ENCODE results near the gene ALOX12. TPM values are rescaled to one million over a fixed set of nuclear protein-coding genes. Genes with fewer than 3 reads are reported as not detected.

ALOX12 gene
- total RNA-seq, 1 experiment from 2014 or later: not detected

DNA sequence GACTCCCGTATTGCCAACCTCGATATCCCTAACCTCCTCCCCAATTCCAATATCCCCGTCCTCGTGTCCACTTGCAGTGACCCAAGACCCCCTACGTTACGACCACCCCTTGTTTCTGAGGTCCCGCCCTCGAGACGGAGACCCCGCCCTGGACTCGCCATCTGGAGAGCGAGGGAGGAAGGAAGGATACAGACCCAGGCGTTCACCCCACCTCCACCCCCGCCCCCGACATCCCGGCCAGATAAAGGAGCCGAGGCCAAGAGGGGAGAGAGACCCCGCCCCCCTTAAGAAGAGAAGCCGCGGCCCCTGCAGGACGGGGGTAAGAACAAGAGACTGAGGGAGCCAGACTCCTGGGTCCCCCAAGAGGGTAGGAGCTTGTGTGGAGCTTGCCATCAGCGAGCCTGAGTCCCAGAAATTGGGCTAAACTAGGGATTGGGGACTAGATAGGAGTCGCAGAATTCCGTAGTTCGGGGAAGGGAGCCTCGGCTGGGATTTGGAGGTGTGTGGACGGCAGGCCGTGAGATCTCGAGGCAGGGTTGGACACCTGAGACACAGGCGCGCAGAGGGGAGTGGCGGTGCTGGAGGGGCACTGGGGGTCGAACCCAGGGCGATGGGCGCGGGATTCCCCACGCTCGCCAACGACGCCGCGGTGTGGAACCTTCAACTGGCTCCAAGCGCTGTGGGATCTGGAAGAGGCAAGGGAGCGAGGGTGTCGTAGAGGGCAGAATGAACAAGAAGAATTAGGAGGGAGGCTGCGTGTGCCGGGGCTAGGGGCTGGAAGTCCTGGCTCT lies 27.1 kb downstream of the ALOX12 start, which contains the start of gene BCL6B:
Gene BCL6B (plus strand): TSS at position 270 of the 791 bp plus-strand sequence. CDS start 622 bp downstream, outside the sequence.
- H3F3A ChIP-seq (ENCODE audit: low read length, unreplicated experiment): no peaks in the 10 kb centered on the region
- H3K36me3 ChIP-seq (ENCODE audit: low read depth, low read length): no peaks in the 10 kb centered on the region
- peak within 1 kb of the TSS; percentile 42 for H3K9ac ChIP-seq (ENCODE audit: low read length)
- no peak for DNase-seq
- intact Hi-C loops (cut with micrococcal nuclease): loop anchor here (5.0 kb wide), 2 partner anchors 181 to 356 kb away; no protein-coding TSS in a partner anchor
- H3K4me3 ChIP-seq (ENCODE audit: low read length): peak within 1 kb of the TSS; percentile 54
- CTCF ChIA-PET: no interaction called here
- POLR2A ChIA-PET (ENCODE audit: unreplicated experiment): no interaction called here
- no peaks in the 10 kb centered on the region for H3K9me3 ChIP-seq (ENCODE audit: low read length)
- no TSS peak for BruUV-seq (replicated peaks)
- no peaks in the 10 kb centered on the region for H3K79me2 ChIP-seq (ENCODE audit: low read length)
- H3K9me2 ChIP-seq (replicated peaks; ENCODE audit: low read length): no peaks in the 10 kb centered on the region
- TF ChIP-seq CTCF (conservative IDR thresholded peaks at IDR 0.05; ENCODE audit: low read depth, low read length) (no peak), EZH2phosphoT487 (IDR thresholded peaks at IDR 0.05; ENCODE audit: borderline replicate concordance, low read length) (no peak), EZH2 (IDR thresholded peaks at IDR 0.05; ENCODE audit: low read length, unreplicated experiment) (no peak)
- peak within 1 kb of the TSS; percentile 82 for H3K4me2 ChIP-seq (ENCODE audit: low read length)
- no peaks in the 10 kb centered on the region for H3K27me3 ChIP-seq (ENCODE audit: low read length)
- H3K27ac ChIP-seq (ENCODE audit: low read length): no peak within 1 kb of the TSS
- H4K20me1 ChIP-seq (ENCODE audit: low read length): no peaks in the 10 kb centered on the region
- H3K4me1 ChIP-seq (ENCODE audit: insufficient read depth, low read length): peaks cover 12% of the 10 kb centered on the region; the same call in 1 of the 2 replicates
- no peak for ATAC-seq
- peak within 1 kb of the TSS; percentile 92 for H2AFZ ChIP-seq (ENCODE audit: low read length)

DNA sequence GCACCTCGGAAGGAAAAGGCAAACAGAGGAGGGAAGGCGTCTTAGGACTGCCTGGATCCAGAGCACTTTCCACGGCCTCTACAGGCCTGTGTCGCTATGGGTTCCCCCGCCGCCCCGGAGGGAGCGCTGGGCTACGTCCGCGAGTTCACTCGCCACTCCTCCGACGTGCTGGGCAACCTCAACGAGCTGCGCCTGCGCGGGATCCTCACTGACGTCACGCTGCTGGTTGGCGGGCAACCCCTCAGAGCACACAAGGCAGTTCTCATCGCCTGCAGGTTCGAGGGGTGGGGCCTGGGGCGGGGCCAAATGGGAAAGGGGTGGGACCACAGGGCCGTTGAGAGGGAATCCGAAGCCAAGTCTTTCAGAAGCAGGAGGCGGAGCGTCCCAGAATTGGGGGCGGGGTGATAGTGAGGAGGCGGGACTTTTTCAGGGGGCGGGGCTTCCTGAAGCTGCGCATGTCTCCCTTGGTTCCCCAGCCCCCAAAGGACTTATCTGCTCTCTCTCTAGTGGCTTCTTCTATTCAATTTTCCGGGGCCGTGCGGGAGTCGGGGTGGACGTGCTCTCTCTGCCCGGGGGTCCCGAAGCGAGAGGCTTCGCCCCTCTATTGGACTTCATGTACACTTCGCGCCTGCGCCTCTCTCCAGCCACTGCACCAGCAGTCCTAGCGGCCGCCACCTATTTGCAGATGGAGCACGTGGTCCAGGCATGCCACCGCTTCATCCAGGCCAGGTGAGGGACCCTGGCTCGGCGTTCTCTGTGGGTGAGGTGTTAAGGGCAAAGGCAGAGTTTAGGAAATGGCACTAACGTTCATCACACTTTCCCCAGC lies 27.9 kb downstream of the ALOX12 start:
- H4K20me1 ChIP-seq (ENCODE audit: low read length): no peaks in the 10 kb centered on the region
- no peak overlapping the region for H3K4me3 ChIP-seq (ENCODE audit: low read length)
- H3K9me2 ChIP-seq (replicated peaks; ENCODE audit: low read length): no peaks in the 10 kb centered on the region
- TF ChIP-seq EZH2 (IDR thresholded peaks at IDR 0.05; ENCODE audit: low read length, unreplicated experiment): no peak
- TF ChIP-seq CTCF (conservative IDR thresholded peaks at IDR 0.05; ENCODE audit: low read depth, low read length): no peak
- no peak for TF ChIP-seq EZH2phosphoT487 (IDR thresholded peaks at IDR 0.05; ENCODE audit: borderline replicate concordance, low read length)
- H3K27me3 ChIP-seq (ENCODE audit: low read length): no peaks in the 10 kb centered on the region
- intact Hi-C loops (cut with micrococcal nuclease): loop anchor here (5.0 kb wide), 2 partner anchors 181 to 356 kb away; no protein-coding TSS in a partner anchor
- no TSS peak for BruUV-seq (replicated peaks)
- DNase-seq (peak; percentile 42), ATAC-seq (peak; percentile 38)
- H3K4me2 ChIP-seq (ENCODE audit: low read length): no peak overlapping the region
- H3K4me1 ChIP-seq (ENCODE audit: insufficient read depth, low read length): peaks cover 12% of the 10 kb centered on the region; the same call in 1 of the 2 replicates
- H2AFZ ChIP-seq (ENCODE audit: low read length): no peak overlapping the region
- H3K27ac ChIP-seq (ENCODE audit: low read length): no peak overlapping the region
- no peaks in the 10 kb centered on the region for H3K9me3 ChIP-seq (ENCODE audit: low read length)
- CTCF ChIA-PET: no interaction called here
- POLR2A ChIA-PET (ENCODE audit: unreplicated experiment): no interaction called here
- no peaks in the 10 kb centered on the region for H3K36me3 ChIP-seq (ENCODE audit: low read depth, low read length)
- H3F3A ChIP-seq (ENCODE audit: low read length, unreplicated experiment): no peaks in the 10 kb centered on the region
- no peak overlapping the region for H3K9ac ChIP-seq (ENCODE audit: low read length)
- H3K79me2 ChIP-seq (ENCODE audit: low read length): no peaks in the 10 kb centered on the region
